CD4-positive, alpha-beta T cell (primary cell): ENCODE measurements around the gene MAP3K4. TPM values are rescaled to one million over a fixed set of nuclear protein-coding genes. Genes with fewer than 3 reads are reported as not detected.

Experiments
- ATAC-seq: fragments of 200-7000 bp; cut with Tn5 transposase; one replicate; pipeline ENCODE4 v1.10.0; 2022; ENCODE audit warnings: mild to moderate bottlenecking; ENCODE audit not compliant: poor library complexity
- CTCF ChIA-PET: fragments of 350-600 bp; sonication (Branson Sonifier 250); formaldehyde crosslinking; loops from one replicate; lab custom pipeline; 2021; ENCODE audit warnings: antibody characterized with exemption, inconsistent platforms; lab: Charles Lee
- POLR2A ChIA-PET: fragments of 350-600 bp; sonication (Branson Sonifier 250); formaldehyde crosslinking; loops from one replicate; lab custom pipeline; 2021; ENCODE audit warnings: antibody characterized with exemption, inconsistent platforms; lab: Charles Lee
- DNase-seq, 14 experiments: peaks; one replicate each; pipeline ENCODE4 v3.0.0-alpha.2; 2013 to 2020; ENCODE audit warnings: mixed read lengths in 2 of 14
- H3K27ac ChIP-seq, 2 donors: one replicate each; pipeline versions ENCODE4 v1.5.1 to v1.7.0; 2013; ENCODE audit warnings: low read length in 2 of 2, low read depth in 1 of 2, mild to moderate bottlenecking in 1 of 2
- H3K27me3 ChIP-seq, 2 experiments: 1 replicate in 1 of 2; 2 replicates in 1 of 2; pipeline versions ENCODE4 v1.6.1 to v1.7.0; 2013; ENCODE audit warnings: low read length in 2 of 2, control low read depth in 1 of 2, mild to moderate bottlenecking in 1 of 2, moderate library complexity in 1 of 2; ENCODE audit not compliant: insufficient read depth in 2 of 2, control insufficient read depth in 1 of 2
- H3K36me3 ChIP-seq: one replicate; pipeline ENCODE4 v1.6.1; 2013; ENCODE audit warnings: low read length, control low read depth; ENCODE audit not compliant: insufficient read depth
- H3K4me1 ChIP-seq: one replicate; pipeline ENCODE4 v1.6.1; 2013; ENCODE audit warnings: low read length, control low read depth; ENCODE audit not compliant: insufficient read depth
- H3K4me3 ChIP-seq: one replicate; pipeline ENCODE4 v1.5.1; 2013; ENCODE audit warnings: mild to moderate bottlenecking, low read length, moderate library complexity
- H3K9me3 ChIP-seq, 2 experiments: 1 replicate in 1 of 2; 2 replicates in 1 of 2; pipeline versions ENCODE4 v1.6.1 to v1.7.0; 2013; ENCODE audit warnings: low read length in 2 of 2, mild to moderate bottlenecking in 2 of 2, control low read depth in 1 of 2, moderate library complexity in 1 of 2; ENCODE audit not compliant: control insufficient read depth in 1 of 2, insufficient read depth in 1 of 2
- H3K27ac Mint-ChIP-seq: one replicate; pipeline ENCODE4 v1.8.0; 2020; ENCODE audit warnings: mixed read lengths
- H3K27me3 Mint-ChIP-seq: one replicate; pipeline ENCODE4 v1.8.0; 2021; ENCODE audit warnings: mixed read lengths
- H3K36me3 Mint-ChIP-seq: one replicate; pipeline ENCODE4 v1.8.0; 2021; ENCODE audit warnings: low read depth, mixed read lengths
- H3K4me1 Mint-ChIP-seq: one replicate; pipeline ENCODE4 v1.8.0; 2021; ENCODE audit warnings: low read depth, mixed read lengths
- H3K4me3 Mint-ChIP-seq: one replicate; pipeline ENCODE4 v1.8.0; 2020; ENCODE audit warnings: mild to moderate bottlenecking, mixed read lengths
- H3K9me3 Mint-ChIP-seq: one replicate; pipeline ENCODE4 v1.8.0; 2020; ENCODE audit warnings: mixed read lengths
- intact Hi-C, 2 experiments: fragments of 100-400 bp; cut with DNase I in 1 of 2; cut with micrococcal nuclease in 1 of 2; formaldehyde crosslinking; loops; one replicate each; pipeline versions ENCODE4 v1.15.1 to v1.9.0; 2023 to 2025; cut with DNase I, micrococcal nuclease
- total RNA-seq, 174 experiments: library from RNA in 2 of 174; stranded (reverse) in 2 of 174; gene quantifications; one replicate each; pipeline ENCODE4 v1.2.3 and lab custom pipeline; 2021 to 2026
- TF ChIP-seq, protein P1 (sequence below): fragments of 200-600 bp; IDR thresholded peaks from one replicate; pipeline ENCODE4 v1.8.0; 2022; ENCODE audit warnings: antibody characterized with exemption, mild to moderate bottlenecking

Gene MAP3K4
- total RNA-seq, 2 experiments from 2014 or later = 75.5 to 80.3 TPM

- H3K4me3 Mint-ChIP-seq = no peak overlapping the region
- Histone ChIP-seq H3K27ac (no peak overlapping the region), H3K9me3 (peaks cover 0 to 9% of the 10 kb centered on the region in 2 experiments), H3K27me3 (no peaks in the 10 kb centered on the region), H3K36me3 (peaks cover 6% of the 10 kb centered on the region), H3K4me1 (no peaks in the 10 kb centered on the region), H3K4me3 (no peak overlapping the region)
- TF ChIP-seq, protein P1, sequence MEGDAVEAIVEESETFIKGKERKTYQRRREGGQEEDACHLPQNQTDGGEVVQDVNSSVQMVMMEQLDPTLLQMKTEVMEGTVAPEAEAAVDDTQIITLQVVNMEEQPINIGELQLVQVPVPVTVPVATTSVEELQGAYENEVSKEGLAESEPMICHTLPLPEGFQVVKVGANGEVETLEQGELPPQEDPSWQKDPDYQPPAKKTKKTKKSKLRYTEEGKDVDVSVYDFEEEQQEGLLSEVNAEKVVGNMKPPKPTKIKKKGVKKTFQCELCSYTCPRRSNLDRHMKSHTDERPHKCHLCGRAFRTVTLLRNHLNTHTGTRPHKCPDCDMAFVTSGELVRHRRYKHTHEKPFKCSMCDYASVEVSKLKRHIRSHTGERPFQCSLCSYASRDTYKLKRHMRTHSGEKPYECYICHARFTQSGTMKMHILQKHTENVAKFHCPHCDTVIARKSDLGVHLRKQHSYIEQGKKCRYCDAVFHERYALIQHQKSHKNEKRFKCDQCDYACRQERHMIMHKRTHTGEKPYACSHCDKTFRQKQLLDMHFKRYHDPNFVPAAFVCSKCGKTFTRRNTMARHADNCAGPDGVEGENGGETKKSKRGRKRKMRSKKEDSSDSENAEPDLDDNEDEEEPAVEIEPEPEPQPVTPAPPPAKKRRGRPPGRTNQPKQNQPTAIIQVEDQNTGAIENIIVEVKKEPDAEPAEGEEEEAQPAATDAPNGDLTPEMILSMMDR = no peak
- no peaks in the 10 kb centered on the region for H3K4me1 Mint-ChIP-seq
- no peak overlapping the region for H3K27ac Mint-ChIP-seq
- DNase-seq (no peak), ATAC-seq (no peak)
- intact Hi-C loops = loop anchor here in 1 of 2 experiments (5.0 kb wide), 1 partner anchor 217 kb away; no protein-coding TSS in a partner anchor
- POLR2A ChIA-PET = no interaction called here
- peaks cover 10% of the 10 kb centered on the region for H3K36me3 Mint-ChIP-seq
- H3K9me3 Mint-ChIP-seq = no peaks in the 10 kb centered on the region
- no peaks in the 10 kb centered on the region for H3K27me3 Mint-ChIP-seq
- CTCF ChIA-PET = no interaction called here
Measured at GRCh38 chr6:161154796-161155335, 163.3 kb downstream of the MAP3K4 start.

DNA sequence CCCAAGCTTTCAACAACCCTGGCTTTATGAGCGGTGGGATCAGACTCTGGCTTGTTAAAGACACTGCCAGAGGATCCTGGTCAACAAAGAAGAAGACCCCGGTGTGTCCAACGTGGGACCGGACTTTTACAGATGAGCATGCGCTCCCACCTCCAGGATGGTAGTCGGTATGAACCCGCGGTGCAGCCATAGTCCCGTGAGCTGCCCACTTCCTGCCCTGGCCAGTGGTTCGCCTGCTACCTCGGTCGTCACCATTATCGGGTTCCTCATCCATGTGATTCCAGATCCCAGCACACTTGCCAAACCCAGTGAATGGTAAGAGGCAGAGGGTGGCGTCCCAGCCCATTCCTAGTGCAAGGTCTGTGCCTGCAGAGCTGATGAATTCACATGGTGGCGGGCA is 169.6 kb downstream of the MAP3K4 start:
- no peaks in the 10 kb centered on the region for H3K27me3 Mint-ChIP-seq
- no peaks in the 10 kb centered on the region for H3K9me3 Mint-ChIP-seq
- POLR2A ChIA-PET = no interaction called here
- CTCF ChIA-PET = no interaction called here
- TF ChIP-seq, protein P1 = no peak
- H3K4me3 Mint-ChIP-seq = no peak overlapping the region
- no peak overlapping the region for H3K27ac ChIP-seq
- no peaks in the 10 kb centered on the region for H3K27me3 ChIP-seq
- DNase-seq (no peak), ATAC-seq (no peak)
- H3K4me3 ChIP-seq = no peak overlapping the region
- peaks cover 0 to 13% of the 10 kb centered on the region in 2 experiments for H3K9me3 ChIP-seq
- intact Hi-C loops = no loop called here
- H3K36me3 ChIP-seq = peaks cover 23% of the 10 kb centered on the region
- H3K4me1 ChIP-seq = no peaks in the 10 kb centered on the region
- peaks cover 38% of the 10 kb centered on the region for H3K36me3 Mint-ChIP-seq
- no peaks in the 10 kb centered on the region for H3K4me1 Mint-ChIP-seq
- no peak overlapping the region for H3K27ac Mint-ChIP-seq

GRCh38 chr6:161161889-161162624 is 170.5 kb downstream of the MAP3K4 start:
- H3K27ac Mint-ChIP-seq = no peak overlapping the region
- Histone ChIP-seq H3K27ac (no peak overlapping the region), H3K36me3 (peaks cover 23% of the 10 kb centered on the region), H3K27me3 (no peaks in the 10 kb centered on the region), H3K9me3 (peaks cover 0 to 13% of the 10 kb centered on the region in 2 experiments), H3K4me1 (no peaks in the 10 kb centered on the region), H3K4me3 (no peak overlapping the region)
- no peak overlapping the region for H3K4me3 Mint-ChIP-seq
- CTCF ChIA-PET = no interaction called here
- no peaks in the 10 kb centered on the region for H3K27me3 Mint-ChIP-seq
- no peaks in the 10 kb centered on the region for H3K4me1 Mint-ChIP-seq
- POLR2A ChIA-PET = no interaction called here
- DNase-seq (no peak), ATAC-seq (no peak)
- H3K36me3 Mint-ChIP-seq = peaks cover 47% of the 10 kb centered on the region
- intact Hi-C loops = no loop called here
- TF ChIP-seq, protein P1 = no peak
- H3K9me3 Mint-ChIP-seq = no peaks in the 10 kb centered on the region
